ENCODE results near the gene LPO. TPM values are rescaled to one million over a fixed set of nuclear protein-coding genes. Genes with fewer than 3 reads are reported as not detected.

Gene LPO
- total RNA-seq, 1 experiment from 2014 or later, result 0.54 TPM

GRCh38 chr17:58265271-58265670 is 26.9 kb downstream of the LPO start:
- H3K9me3 ChIP-seq, result no peaks in the 10 kb centered on the region
- no peak for DNase-seq
- H3K36me3 Mint-ChIP-seq (ENCODE audit: insufficient read depth, unreplicated experiment), result no peaks in the 10 kb centered on the region
- no peaks in the 10 kb centered on the region for H3K4me1 ChIP-seq
- H3K4me3 Mint-ChIP-seq (ENCODE audit: unreplicated experiment), result no peak overlapping the region
- peaks cover 40% of the 10 kb centered on the region for H3K27me3 Mint-ChIP-seq (ENCODE audit: insufficient read depth, unreplicated experiment)
- CTCF ChIA-PET, result no interaction called here
- no peaks in the 10 kb centered on the region for H3K36me3 ChIP-seq (ENCODE audit: control insufficient read depth, insufficient read depth, low read length)
- H3K27ac Mint-ChIP-seq (ENCODE audit: unreplicated experiment), result no peak overlapping the region
- intact Hi-C loops (cut with micrococcal nuclease; ENCODE audit: unreplicated experiment), result no loop called here
- H3K4me1 Mint-ChIP-seq (ENCODE audit: low read depth, unreplicated experiment), result no peaks in the 10 kb centered on the region
- H3K27me3 ChIP-seq (replicated peaks; ENCODE audit: control insufficient read depth, insufficient read depth, low read length), result peaks cover 2% of the 10 kb centered on the region; the same call in 1 of the 2 replicates
- TF ChIP-seq CTCF (IDR thresholded peaks at IDR 0.05; ENCODE audit: insufficient read depth in 1 of 2, low read depth in 1 of 2, low read length in 1 of 2, severe bottlenecking in 1 of 2, unreplicated experiment in 1 of 2), result no peak
- H3K9me3 Mint-ChIP-seq (ENCODE audit: unreplicated experiment), result no peaks in the 10 kb centered on the region
- H3K4me3 ChIP-seq (ENCODE audit: low read depth, low read length), result no peak overlapping the region
- BruUV-seq (replicated peaks), result no TSS peak
- POLR2A ChIA-PET, result interaction anchor here (0.6 to 1.1 kb wide), 2 partner anchors 71 to 367 kb away, joined by 3 to 5 read pairs; no protein-coding TSS in a partner anchor

- peaks cover 33% of the 10 kb centered on the region for H3K27me3 Mint-ChIP-seq (ENCODE audit: insufficient read depth, unreplicated experiment)
- Histone ChIP-seq H3K4me3 (ENCODE audit: low read depth, low read length) (no peak overlapping the region), H3K27me3 (replicated peaks; ENCODE audit: control insufficient read depth, insufficient read depth, low read length) (peaks cover 2% of the 10 kb centered on the region; the same call in 1 of the 2 replicates), H3K36me3 (ENCODE audit: control insufficient read depth, insufficient read depth, low read length) (no peaks in the 10 kb centered on the region), H3K4me1 (no peaks in the 10 kb centered on the region), H3K9me3 (no peaks in the 10 kb centered on the region)
- no peaks in the 10 kb centered on the region for H3K4me1 Mint-ChIP-seq (ENCODE audit: low read depth, unreplicated experiment)
- CTCF ChIA-PET, result no interaction called here
- no peaks in the 10 kb centered on the region for H3K36me3 Mint-ChIP-seq (ENCODE audit: insufficient read depth, unreplicated experiment)
- no peak overlapping the region for H3K27ac Mint-ChIP-seq (ENCODE audit: unreplicated experiment)
- POLR2A ChIA-PET, result interaction anchor here (1.1 kb wide), 1 partner anchor 366 kb away, joined by 3 read pairs; no protein-coding TSS in a partner anchor
- DNase-seq, result no peak
- intact Hi-C loops (cut with micrococcal nuclease; ENCODE audit: unreplicated experiment), result no loop called here
- no peak overlapping the region for H3K4me3 Mint-ChIP-seq (ENCODE audit: unreplicated experiment)
- TF ChIP-seq CTCF (IDR thresholded peaks at IDR 0.05; ENCODE audit: insufficient read depth in 1 of 2, low read depth in 1 of 2, low read length in 1 of 2, severe bottlenecking in 1 of 2, unreplicated experiment in 1 of 2), result no peak
- no peaks in the 10 kb centered on the region for H3K9me3 Mint-ChIP-seq (ENCODE audit: unreplicated experiment)
- no TSS peak for BruUV-seq (replicated peaks)
Measured at GRCh38 chr17:58265902-58266875, 27.8 kb downstream of the LPO start.

GRCh38 chr17:58267347-58268324 is 29.3 kb downstream of the LPO start:
- H3K4me1 Mint-ChIP-seq (ENCODE audit: low read depth, unreplicated experiment), result no peaks in the 10 kb centered on the region
- intact Hi-C loops (cut with micrococcal nuclease; ENCODE audit: unreplicated experiment), result no loop called here
- H3K9me3 Mint-ChIP-seq (ENCODE audit: unreplicated experiment), result no peaks in the 10 kb centered on the region
- Histone ChIP-seq H3K27me3 (replicated peaks; ENCODE audit: control insufficient read depth, insufficient read depth, low read length) (peaks cover 2% of the 10 kb centered on the region; the same call in 1 of the 2 replicates), H3K36me3 (ENCODE audit: control insufficient read depth, insufficient read depth, low read length) (no peaks in the 10 kb centered on the region), H3K9me3 (no peaks in the 10 kb centered on the region), H3K4me1 (no peaks in the 10 kb centered on the region), H3K4me3 (ENCODE audit: low read depth, low read length) (no peak overlapping the region)
- TF ChIP-seq CTCF (IDR thresholded peaks at IDR 0.05; ENCODE audit: insufficient read depth in 1 of 2, low read depth in 1 of 2, low read length in 1 of 2, severe bottlenecking in 1 of 2, unreplicated experiment in 1 of 2), result no peak
- DNase-seq, result peak in 1 of 2 experiments; percentile 22
- no peaks in the 10 kb centered on the region for H3K36me3 Mint-ChIP-seq (ENCODE audit: insufficient read depth, unreplicated experiment)
- ChIA-PET CTCF (interaction anchor here (0.6 kb wide), 1 partner anchor 8 kb away, joined by 3 read pairs; no protein-coding TSS in a partner anchor), POLR2A (no interaction called here)
- H3K27me3 Mint-ChIP-seq (ENCODE audit: insufficient read depth, unreplicated experiment), result peaks cover 24% of the 10 kb centered on the region
- H3K27ac Mint-ChIP-seq (ENCODE audit: unreplicated experiment), result no peak overlapping the region
- no peak overlapping the region for H3K4me3 Mint-ChIP-seq (ENCODE audit: unreplicated experiment)
- BruUV-seq (replicated peaks), result no TSS peak

All from Caco-2 (cell line).